OCI-LY7 (cell line): Measurements from ENCODE around the gene SGSM2. TPM values are rescaled to one million over a fixed set of nuclear protein-coding genes. Genes with fewer than 3 reads are reported as not detected.

Experiments
- BruUV-seq: library from RNA; stranded (reverse); fragments of 400-500 nt; replicated peaks from 2 replicates; lab custom pipeline; 2021; lab: Mats Ljungman, UMichigan
- CTCF ChIA-PET: fragments of 300-600 bp; sonication (Branson Sonifier 250); formaldehyde crosslinking; loops from one replicate; lab custom pipeline; 2022; ENCODE audit warnings: antibody characterized with exemption; ENCODE audit not compliant: unreplicated experiment; lab: Charles Lee
- POLR2A ChIA-PET: fragments of 300-600 bp; sonication (Branson Sonifier 250); formaldehyde crosslinking; loops from one replicate; lab custom pipeline; 2022; ENCODE audit warnings: antibody characterized with exemption; lab: Charles Lee
- DNase-seq: peaks from one replicate; pipeline ENCODE4 v3.0.0-alpha.2; 2015; ENCODE audit warnings: low spot score
- H2AFZ ChIP-seq: fragments of 200-600 bp; sonication (generic), shearing (Covaris generic); 2 replicates; pipeline ENCODE4 v1.6.1; 2014; ENCODE audit warnings: mild to moderate bottlenecking, antibody characterized with exemption, low read length, moderate library complexity
- H3K27ac ChIP-seq: fragments of 200-600 bp; sonication (generic); 2 replicates; pipeline ENCODE4 v1.5.1; 2014; ENCODE audit warnings: mixed run types, low read depth, mild to moderate bottlenecking, moderate library complexity, low read length, inconsistent platforms; ENCODE audit not compliant: poor library complexity, severe bottlenecking
- H3K36me3 ChIP-seq: fragments of 200-600 bp; sonication (generic); 2 replicates; pipeline ENCODE4 v1.6.1; 2014; ENCODE audit warnings: mild to moderate bottlenecking, antibody characterized with exemption, low read length, moderate library complexity, mixed read lengths; ENCODE audit not compliant: insufficient read depth
- H3K4me1 ChIP-seq: fragments of 200-600 bp; sonication (generic); 2 replicates; pipeline ENCODE4 v1.5.1; 2014; ENCODE audit warnings: mild to moderate bottlenecking, low read length; ENCODE audit not compliant: insufficient read depth, poor library complexity, severe bottlenecking
- H3K4me2 ChIP-seq: fragments of 200-600 bp; sonication (generic); 2 replicates; pipeline ENCODE4 v1.6.1; 2014; ENCODE audit warnings: mild to moderate bottlenecking, low read length
- H3K4me3 ChIP-seq: fragments of 200-600 bp; sonication (generic); 2 replicates; pipeline ENCODE4 v1.5.1; 2014; ENCODE audit warnings: mild to moderate bottlenecking, low read depth, low read length; ENCODE audit not compliant: poor library complexity, severe bottlenecking
- H3K79me2 ChIP-seq: fragments of 200-600 bp; sonication (generic); 2 replicates; pipeline ENCODE4 v1.6.1; 2016; ENCODE audit warnings: low read depth, mild to moderate bottlenecking, low read length, moderate library complexity, mixed read lengths; ENCODE audit not compliant: insufficient read depth
- H3K9me2 ChIP-seq: fragments of 200-600 bp; sonication (generic); 2 replicates; pipeline ENCODE4 v1.6.1; 2016; ENCODE audit warnings: mild to moderate bottlenecking, low read length, mixed read lengths; ENCODE audit not compliant: insufficient read depth
- H3K9me3 ChIP-seq: fragments of 200-600 bp; sonication (generic); 2 replicates; pipeline ENCODE4 v1.6.1; 2014; ENCODE audit warnings: mild to moderate bottlenecking, mixed run types, low read length, mixed read lengths
- H4K20me1 ChIP-seq: fragments of 200-600 bp; sonication (generic); 2 replicates; pipeline ENCODE4 v1.6.1; 2014; ENCODE audit warnings: mild to moderate bottlenecking, antibody characterized with exemption, low read length, moderate library complexity, mixed read lengths; ENCODE audit not compliant: insufficient read depth
- EZH2phosphoT487 ChIP-seq: fragments of 200-600 bp; sonication (generic); IDR thresholded peaks from 2 replicates; pipeline ENCODE4 v1.6.1; 2018; ENCODE audit warnings: low read depth, borderline replicate concordance, mild to moderate bottlenecking, mixed run types, antibody characterized with exemption, low read length, moderate library complexity, mixed read lengths
- intact Hi-C: fragments of 100-400 bp; cut with micrococcal nuclease; formaldehyde crosslinking; loops from one replicate; pipeline ENCODE4 v1.10.0; 2022; ENCODE audit not compliant: unreplicated experiment
- total RNA-seq, 2 experiments: library from RNA; depleted of rRNA in 1 of 2; stranded (reverse); fragments of >200 nt in 1 of 2; shearing (Covaris generic) in 1 of 2; gene quantifications; 2 replicates each; pipeline ENCODE4 v1.2.3, GENCODE V29; 2014 to 2022
- TF ChIP-seq, protein P1 (sequence below): fragments of 200-600 bp; sonication (generic); conservative IDR thresholded peaks from 2 replicates; pipeline ENCODE4 v1.5.1; 2014; ENCODE audit warnings: mild to moderate bottlenecking, antibody characterized with exemption, low read length, moderate library complexity, mixed read lengths

Gene SGSM2
- total RNA-seq, 2 experiments from 2014 or later = 44.0 to 50.6 TPM

DNA sequence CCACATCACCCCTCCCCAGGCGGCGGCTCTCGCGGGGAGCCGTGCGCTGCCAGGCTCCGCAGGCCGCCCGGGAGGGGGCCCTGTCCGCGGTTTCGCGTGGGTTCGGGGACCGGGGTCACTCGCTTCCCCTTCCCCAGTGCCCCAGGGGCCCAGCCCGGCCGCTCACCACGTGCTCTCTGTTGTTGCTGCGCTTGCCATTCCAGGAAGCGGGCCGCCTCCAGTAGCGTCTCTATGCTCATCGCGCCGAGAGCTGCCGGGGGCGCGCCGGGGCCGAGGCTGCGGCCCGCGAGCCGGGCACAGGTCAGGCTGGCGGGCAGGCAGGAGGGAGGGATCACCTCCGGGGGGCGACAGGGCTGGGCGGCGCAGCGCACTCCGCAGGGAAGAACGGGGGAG is 63.2 kb downstream of the SGSM2 start:
- TF ChIP-seq, protein P1, sequence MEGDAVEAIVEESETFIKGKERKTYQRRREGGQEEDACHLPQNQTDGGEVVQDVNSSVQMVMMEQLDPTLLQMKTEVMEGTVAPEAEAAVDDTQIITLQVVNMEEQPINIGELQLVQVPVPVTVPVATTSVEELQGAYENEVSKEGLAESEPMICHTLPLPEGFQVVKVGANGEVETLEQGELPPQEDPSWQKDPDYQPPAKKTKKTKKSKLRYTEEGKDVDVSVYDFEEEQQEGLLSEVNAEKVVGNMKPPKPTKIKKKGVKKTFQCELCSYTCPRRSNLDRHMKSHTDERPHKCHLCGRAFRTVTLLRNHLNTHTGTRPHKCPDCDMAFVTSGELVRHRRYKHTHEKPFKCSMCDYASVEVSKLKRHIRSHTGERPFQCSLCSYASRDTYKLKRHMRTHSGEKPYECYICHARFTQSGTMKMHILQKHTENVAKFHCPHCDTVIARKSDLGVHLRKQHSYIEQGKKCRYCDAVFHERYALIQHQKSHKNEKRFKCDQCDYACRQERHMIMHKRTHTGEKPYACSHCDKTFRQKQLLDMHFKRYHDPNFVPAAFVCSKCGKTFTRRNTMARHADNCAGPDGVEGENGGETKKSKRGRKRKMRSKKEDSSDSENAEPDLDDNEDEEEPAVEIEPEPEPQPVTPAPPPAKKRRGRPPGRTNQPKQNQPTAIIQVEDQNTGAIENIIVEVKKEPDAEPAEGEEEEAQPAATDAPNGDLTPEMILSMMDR = no peak
- TF ChIP-seq EZH2phosphoT487 = no peak
- intact Hi-C loops = loop anchor here (2.0 to 5.0 kb wide), 4 partner anchors 64 to 683 kb away; partner anchors contain the start of genes PAFAH1B1, SGSM2 and TSR1
- no peaks in the 10 kb centered on the region for H4K20me1 ChIP-seq
- H3K4me2 ChIP-seq = peak overlapping the region; percentile 95
- H3K79me2 ChIP-seq = no peaks in the 10 kb centered on the region
- no peaks in the 10 kb centered on the region for H3K36me3 ChIP-seq
- H3K4me1 ChIP-seq = peaks cover 36% of the 10 kb centered on the region
- CTCF ChIA-PET = no interaction called here
- H3K9me3 ChIP-seq = no peaks in the 10 kb centered on the region
- H2AFZ ChIP-seq = peak overlapping the region; percentile 11; the same call in 1 of the 2 replicates
- H3K27ac ChIP-seq = peak overlapping the region; percentile 82
- BruUV-seq = no TSS peak
- peak overlapping the region; percentile 81 for H3K4me3 ChIP-seq
- peak; percentile 79 for DNase-seq
- POLR2A ChIA-PET = no interaction called here
- no peaks in the 10 kb centered on the region for H3K9me2 ChIP-seq

DNA sequence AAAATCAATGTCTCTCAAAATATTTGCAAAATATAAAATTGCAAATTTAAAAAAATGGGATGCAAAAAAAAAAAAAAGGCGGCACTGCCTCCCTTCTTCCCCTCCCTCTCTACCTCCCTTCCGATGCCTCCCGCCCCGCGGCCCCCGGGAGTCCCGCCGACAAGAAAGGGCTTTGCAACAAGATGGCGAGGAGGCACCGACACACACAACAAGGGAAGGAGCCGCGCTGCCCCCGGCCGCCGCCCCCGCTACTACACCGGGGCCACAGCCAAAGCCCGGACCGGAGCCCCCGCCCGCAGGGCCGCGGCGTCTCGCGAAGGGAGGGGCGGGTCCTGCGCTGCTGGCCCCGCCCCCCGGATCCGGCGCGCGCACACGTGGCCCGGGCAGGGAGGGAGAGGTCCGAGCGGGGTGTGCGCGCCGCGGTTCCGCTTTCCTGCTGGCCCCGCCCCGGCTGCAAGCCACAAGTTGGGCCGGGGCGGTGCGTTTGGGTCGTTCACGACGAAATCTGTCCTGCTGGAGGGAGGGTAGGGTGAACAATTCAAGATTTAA is 63.6 kb downstream of the SGSM2 start, which contains the start of gene MNT:
Gene MNT, minus strand, starts transcription at position 184 of the 549 bp plus-strand sequence. CDS start 348 bp downstream, outside the sequence.
- Histone ChIP-seq H3K9me3 (no peaks in the 10 kb centered on the region), H3K36me3 (no peaks in the 10 kb centered on the region), H4K20me1 (no peaks in the 10 kb centered on the region), H3K4me1 (peaks cover 34% of the 10 kb centered on the region), H2AFZ (peak within 1 kb of the TSS; percentile 65; the same call in 1 of the 2 replicates), H3K9me2 (no peaks in the 10 kb centered on the region), H3K4me3 (peak within 1 kb of the TSS; percentile 81), H3K27ac (peak within 1 kb of the TSS; percentile 82), H3K79me2 (no peaks in the 10 kb centered on the region), H3K4me2 (peak within 1 kb of the TSS; percentile 98)
- peak; percentile 95 for DNase-seq
- ChIA-PET CTCF (no interaction called here), POLR2A (interaction anchor here (3.0 kb wide), 1 partner anchor 9 kb away, joined by 17 read pairs; no protein-coding TSS in a partner anchor)
- TF ChIP-seq, protein P1 = no peak
- TF ChIP-seq EZH2phosphoT487 = no peak
- intact Hi-C loops = loop anchor here (1.0 to 5.0 kb wide), 6 partner anchors 9 to 684 kb away; partner anchors contain the start of genes PAFAH1B1, SGSM2 and TSR1
- BruUV-seq = no TSS peak
